HEK293 (cell line): ENCODE data around the gene DRD4.

Experiments used
- CTCF ChIA-PET: fragments of 350-600 bp; formaldehyde crosslinking; extraction: SDS; loops from one replicate; lab custom pipeline; 2021; ENCODE audit warnings: antibody characterized with exemption; lab: Yijun Ruan, JAX
- POLR2A ChIA-PET: fragments of 300-600 bp; formaldehyde crosslinking; extraction: SDS; loops from one replicate; lab custom pipeline; 2020; ENCODE audit warnings: antibody characterized with exemption, inconsistent platforms; lab: Yijun Ruan, JAX
- H3K27ac ChIP-seq: fragments of 200-500 bp; sonication (Bioruptor generic); 2 replicates; pipeline ENCODE4 v1.5.1; 2014; ENCODE audit warnings: low read depth, low read length, control low read depth, inconsistent platforms; ENCODE audit errors: extremely low read depth
- H3K36me3 ChIP-seq, 2 experiments: fragments of 200-500 bp in 1 of 2; sonication (Bioruptor generic) in 1 of 2; 1 replicate in 1 of 2; 2 replicates in 1 of 2; pipeline ENCODE4 v1.5.1; 2014 to 2017; ENCODE audit warnings: inconsistent platforms in 2 of 2, low read length in 2 of 2; ENCODE audit not compliant: control insufficient read depth in 2 of 2, insufficient read depth in 1 of 2
- H3K4me1 ChIP-seq: fragments of 200-500 bp; sonication (Bioruptor generic); 2 replicates; pipeline ENCODE4 v1.5.1; 2014; ENCODE audit warnings: mild to moderate bottlenecking, low read length, inconsistent platforms; ENCODE audit not compliant: control insufficient read depth, insufficient read depth
- H3K4me3 ChIP-seq: 2 replicates; pipeline ENCODE4 v1.5.1; 2011; ENCODE audit warnings: low read depth, mild to moderate bottlenecking, control low read depth, low read length, moderate library complexity
- H3K9me3 ChIP-seq: fragments of 200-500 bp; sonication (Bioruptor generic); 2 replicates; pipeline ENCODE4 v1.5.1; 2014; ENCODE audit warnings: low read depth, low read length, inconsistent platforms; ENCODE audit not compliant: control insufficient read depth, insufficient read depth
- BCL11A ChIP-seq: fragments of 450-650 bp; formaldehyde crosslinking; IDR thresholded peaks from 2 replicates; pipeline ENCODE4 v1.5.1; 2016; ENCODE audit warnings: low read depth, missing biosample characterization, missing genetic modification characterization
- HOXA7 ChIP-seq: sonication (generic); formaldehyde crosslinking; IDR thresholded peaks from 2 replicates; pipeline ENCODE4 v1.8.1; 2022; ENCODE audit warnings: missing genetic modification reagents, borderline replicate concordance
- HOXC10 ChIP-seq: sonication (generic); formaldehyde crosslinking; IDR thresholded peaks from 2 replicates; pipeline ENCODE4 v1.8.1; 2023; ENCODE audit warnings: mild to moderate bottlenecking, missing genetic modification reagents
- KLF1 ChIP-seq: fragments of 450-650 bp; formaldehyde crosslinking; IDR thresholded peaks from 2 replicates; pipeline ENCODE4 v1.5.1; 2016; ENCODE audit warnings: missing biosample characterization, missing genetic modification characterization
- MYNN ChIP-seq: fragments of 450-650 bp; formaldehyde crosslinking; IDR thresholded peaks from 2 replicates; pipeline ENCODE4 v1.5.1; 2016; ENCODE audit warnings: missing biosample characterization, missing genetic modification characterization, borderline replicate concordance
- SETDB1 ChIP-seq: IDR thresholded peaks from one replicate; pipeline ENCODE4 v1.6.1; 2017; ENCODE audit warnings: mild to moderate bottlenecking, low read length, moderate library complexity, mixed read lengths; ENCODE audit not compliant: insufficient read length
- YY2 ChIP-seq: fragments of 450-650 bp; formaldehyde crosslinking; IDR thresholded peaks from 2 replicates; pipeline ENCODE4 v1.5.1; 2016; ENCODE audit warnings: missing biosample characterization, missing genetic modification characterization
- ZBTB17 ChIP-seq: fragments of 450-650 bp; formaldehyde crosslinking; IDR thresholded peaks from 2 replicates; pipeline ENCODE4 v1.5.1; 2016; ENCODE audit warnings: missing biosample characterization, missing genetic modification characterization
- ZBTB8A ChIP-seq: fragments of 450-650 bp; formaldehyde crosslinking; IDR thresholded peaks from 2 replicates; pipeline ENCODE4 v1.5.1; 2016; ENCODE audit warnings: missing biosample characterization, missing genetic modification characterization
- ZFP3 ChIP-seq: fragments of 450-650 bp; formaldehyde crosslinking; IDR thresholded peaks from 2 replicates; pipeline ENCODE4 v1.5.1; 2016; ENCODE audit warnings: low read depth, missing biosample characterization, missing genetic modification characterization
- ZNF16 ChIP-seq: fragments of 450-650 bp; formaldehyde crosslinking; IDR thresholded peaks from 2 replicates; pipeline ENCODE4 v1.5.1; 2016; ENCODE audit warnings: low read depth, missing biosample characterization, missing genetic modification characterization
- ZNF169 ChIP-seq: fragments of 450-650 bp; formaldehyde crosslinking; IDR thresholded peaks from 2 replicates; pipeline ENCODE4 v1.5.1; 2016; ENCODE audit warnings: missing biosample characterization, missing genetic modification characterization
- ZNF292 ChIP-seq: fragments of 450-650 bp; formaldehyde crosslinking; IDR thresholded peaks from 2 replicates; pipeline ENCODE4 v1.5.1; 2016; ENCODE audit warnings: low read depth, missing biosample characterization, missing genetic modification characterization, borderline replicate concordance
- ZNF433 ChIP-seq: fragments of 450-650 bp; formaldehyde crosslinking; IDR thresholded peaks from 2 replicates; pipeline ENCODE4 v1.5.1; 2016; ENCODE audit warnings: missing biosample characterization, missing genetic modification characterization, low read depth
- ZNF48 ChIP-seq: fragments of 450-650 bp; formaldehyde crosslinking; IDR thresholded peaks from 2 replicates; pipeline ENCODE4 v1.5.1; 2016; ENCODE audit warnings: missing biosample characterization, missing genetic modification characterization
- ZNF777 ChIP-seq: fragments of 450-650 bp; formaldehyde crosslinking; IDR thresholded peaks from 2 replicates; pipeline ENCODE4 v1.5.1; 2017; ENCODE audit warnings: missing biosample characterization, missing genetic modification characterization, borderline replicate concordance
- TF ChIP-seq, protein P1 (sequence below): fragments of 450-650 bp; formaldehyde crosslinking; IDR thresholded peaks from 2 replicates; pipeline ENCODE4 v1.5.1; 2016; ENCODE audit warnings: missing biosample characterization, missing genetic modification characterization
- TF ChIP-seq, protein P2 (sequence below): fragments of 450-650 bp; IDR thresholded peaks from 2 replicates; pipeline ENCODE4 v1.5.1; 2018; ENCODE audit warnings: missing biosample characterization, mild to moderate bottlenecking, missing genetic modification characterization
- TF ChIP-seq, protein P3 (sequence below): sonication (generic); formaldehyde crosslinking; IDR thresholded peaks from 2 replicates; pipeline ENCODE4 v1.8.1; 2022; ENCODE audit warnings: mild to moderate bottlenecking, moderate library complexity, missing genetic modification reagents
- TF ChIP-seq, protein P4 (sequence below): fragments of 450-650 bp; formaldehyde crosslinking; IDR thresholded peaks from 2 replicates; pipeline ENCODE4 v1.5.1; 2016; ENCODE audit warnings: missing biosample characterization, missing genetic modification characterization

Gene DRD4

DNA sequence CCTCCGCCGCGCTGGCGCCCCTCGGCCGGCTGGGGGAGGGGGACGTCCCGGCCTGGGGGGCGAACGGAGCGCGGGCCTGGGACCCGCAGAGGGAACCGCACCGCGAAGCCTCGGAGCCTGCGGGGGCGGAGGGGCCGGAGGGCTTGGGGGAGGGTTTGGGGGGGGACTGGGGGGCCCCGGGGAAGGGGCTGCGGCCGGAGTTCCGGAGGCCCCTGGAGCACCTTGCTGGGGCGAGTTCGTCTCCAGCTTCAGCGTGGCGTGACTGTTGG lies 9.8 kb upstream of the DRD4 start:
- no peaks in the 10 kb centered on the region for H3K4me1 ChIP-seq
- ChIA-PET CTCF (no interaction called here), POLR2A (no interaction called here)
- H3K36me3 ChIP-seq, result peaks cover 0 to 3% of the 10 kb centered on the region in 2 experiments; a peak in 2 of 3 replicates
- H3K4me3 ChIP-seq, result no peak overlapping the region
- TF ChIP-seq YY2 (tag by site-specific recombination) (no peak), BCL11A (no peak), ZNF16 (no peak), ZFP3 (tag by site-specific recombination) (no peak), MYNN (tag by site-specific recombination) (no peak), KLF1 (no peak), ZNF777 (tag by site-specific recombination) (no peak), ZNF48 (tag by site-specific recombination) (no peak), HOXC10 (CRISPR knock-in tag) (no peak), ZBTB8A (tag by site-specific recombination) (no peak), ZNF292 (no peak), HOXA7 (CRISPR knock-in tag) (no peak), ZNF169 (tag by site-specific recombination) (no peak), ZBTB17 (tag by site-specific recombination) (no peak)
- TF ChIP-seq, protein P1, sequence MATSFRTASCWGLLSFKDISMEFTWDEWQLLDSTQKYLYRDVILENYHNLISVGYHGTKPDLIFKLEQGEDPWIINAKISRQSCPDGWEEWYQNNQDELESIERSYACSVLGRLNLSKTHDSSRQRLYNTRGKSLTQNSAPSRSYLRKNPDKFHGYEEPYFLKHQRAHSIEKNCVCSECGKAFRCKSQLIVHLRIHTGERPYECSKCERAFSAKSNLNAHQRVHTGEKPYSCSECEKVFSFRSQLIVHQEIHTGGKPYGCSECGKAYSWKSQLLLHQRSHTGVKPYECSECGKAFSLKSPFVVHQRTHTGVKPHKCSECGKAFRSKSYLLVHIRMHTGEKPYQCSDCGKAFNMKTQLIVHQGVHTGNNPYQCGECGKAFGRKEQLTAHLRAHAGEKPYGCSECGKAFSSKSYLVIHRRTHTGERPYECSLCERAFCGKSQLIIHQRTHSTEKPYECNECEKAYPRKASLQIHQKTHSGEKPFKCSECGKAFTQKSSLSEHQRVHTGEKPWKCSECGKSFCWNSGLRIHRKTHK (tag by site-specific recombination), result no peak
- TF ChIP-seq, protein P2, sequence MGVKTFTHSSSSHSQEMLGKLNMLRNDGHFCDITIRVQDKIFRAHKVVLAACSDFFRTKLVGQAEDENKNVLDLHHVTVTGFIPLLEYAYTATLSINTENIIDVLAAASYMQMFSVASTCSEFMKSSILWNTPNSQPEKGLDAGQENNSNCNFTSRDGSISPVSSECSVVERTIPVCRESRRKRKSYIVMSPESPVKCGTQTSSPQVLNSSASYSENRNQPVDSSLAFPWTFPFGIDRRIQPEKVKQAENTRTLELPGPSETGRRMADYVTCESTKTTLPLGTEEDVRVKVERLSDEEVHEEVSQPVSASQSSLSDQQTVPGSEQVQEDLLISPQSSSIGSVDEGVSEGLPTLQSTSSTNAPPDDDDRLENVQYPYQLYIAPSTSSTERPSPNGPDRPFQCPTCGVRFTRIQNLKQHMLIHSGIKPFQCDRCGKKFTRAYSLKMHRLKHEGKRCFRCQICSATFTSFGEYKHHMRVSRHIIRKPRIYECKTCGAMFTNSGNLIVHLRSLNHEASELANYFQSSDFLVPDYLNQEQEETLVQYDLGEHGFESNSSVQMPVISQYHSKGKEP, result no peak
- TF ChIP-seq, protein P3, sequence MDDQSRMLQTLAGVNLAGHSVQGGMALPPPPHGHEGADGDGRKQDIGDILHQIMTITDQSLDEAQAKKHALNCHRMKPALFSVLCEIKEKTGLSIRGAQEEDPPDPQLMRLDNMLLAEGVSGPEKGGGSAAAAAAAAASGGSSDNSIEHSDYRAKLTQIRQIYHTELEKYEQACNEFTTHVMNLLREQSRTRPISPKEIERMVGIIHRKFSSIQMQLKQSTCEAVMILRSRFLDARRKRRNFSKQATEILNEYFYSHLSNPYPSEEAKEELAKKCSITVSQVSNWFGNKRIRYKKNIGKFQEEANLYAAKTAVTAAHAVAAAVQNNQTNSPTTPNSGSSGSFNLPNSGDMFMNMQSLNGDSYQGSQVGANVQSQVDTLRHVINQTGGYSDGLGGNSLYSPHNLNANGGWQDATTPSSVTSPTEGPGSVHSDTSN (CRISPR knock-in tag), result no peak
- TF ChIP-seq, all 188 proteins: peak for 0
- Histone ChIP-seq H3K27ac (no peak overlapping the region), H3K9me3 (no peaks in the 10 kb centered on the region)

DNA sequence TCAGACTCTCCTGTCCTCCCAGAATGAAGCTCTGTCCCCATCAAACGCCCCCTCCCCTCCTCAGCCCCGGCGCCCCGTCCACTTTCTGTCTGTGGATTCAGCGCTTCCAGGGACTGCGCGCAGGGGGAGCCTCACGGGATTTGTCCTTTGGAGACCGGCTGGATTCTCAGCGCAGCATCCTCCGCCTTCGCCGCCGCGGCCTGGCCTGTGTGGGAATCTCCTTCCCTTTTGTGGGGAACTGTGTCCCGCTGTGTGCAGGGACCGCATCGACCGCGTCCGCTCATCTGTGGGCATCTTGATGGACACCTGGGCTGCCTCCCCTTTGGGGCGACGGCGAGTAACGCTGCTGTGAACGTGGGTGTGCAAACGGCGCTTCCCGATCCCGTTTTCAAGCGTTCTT lies 9.0 kb upstream of the DRD4 start:
- CTCF ChIA-PET, result no interaction called here
- Histone ChIP-seq H3K27ac (no peak overlapping the region), H3K9me3 (no peaks in the 10 kb centered on the region), H3K36me3 (no peaks in the 10 kb centered on the region; a peak in 1 of 3 replicates), H3K4me3 (no peak overlapping the region), H3K4me1 (no peaks in the 10 kb centered on the region)
- TF ChIP-seq ZNF433 (tag by site-specific recombination), result no peak
- TF ChIP-seq, protein P2, result no peak
- TF ChIP-seq, protein P4, sequence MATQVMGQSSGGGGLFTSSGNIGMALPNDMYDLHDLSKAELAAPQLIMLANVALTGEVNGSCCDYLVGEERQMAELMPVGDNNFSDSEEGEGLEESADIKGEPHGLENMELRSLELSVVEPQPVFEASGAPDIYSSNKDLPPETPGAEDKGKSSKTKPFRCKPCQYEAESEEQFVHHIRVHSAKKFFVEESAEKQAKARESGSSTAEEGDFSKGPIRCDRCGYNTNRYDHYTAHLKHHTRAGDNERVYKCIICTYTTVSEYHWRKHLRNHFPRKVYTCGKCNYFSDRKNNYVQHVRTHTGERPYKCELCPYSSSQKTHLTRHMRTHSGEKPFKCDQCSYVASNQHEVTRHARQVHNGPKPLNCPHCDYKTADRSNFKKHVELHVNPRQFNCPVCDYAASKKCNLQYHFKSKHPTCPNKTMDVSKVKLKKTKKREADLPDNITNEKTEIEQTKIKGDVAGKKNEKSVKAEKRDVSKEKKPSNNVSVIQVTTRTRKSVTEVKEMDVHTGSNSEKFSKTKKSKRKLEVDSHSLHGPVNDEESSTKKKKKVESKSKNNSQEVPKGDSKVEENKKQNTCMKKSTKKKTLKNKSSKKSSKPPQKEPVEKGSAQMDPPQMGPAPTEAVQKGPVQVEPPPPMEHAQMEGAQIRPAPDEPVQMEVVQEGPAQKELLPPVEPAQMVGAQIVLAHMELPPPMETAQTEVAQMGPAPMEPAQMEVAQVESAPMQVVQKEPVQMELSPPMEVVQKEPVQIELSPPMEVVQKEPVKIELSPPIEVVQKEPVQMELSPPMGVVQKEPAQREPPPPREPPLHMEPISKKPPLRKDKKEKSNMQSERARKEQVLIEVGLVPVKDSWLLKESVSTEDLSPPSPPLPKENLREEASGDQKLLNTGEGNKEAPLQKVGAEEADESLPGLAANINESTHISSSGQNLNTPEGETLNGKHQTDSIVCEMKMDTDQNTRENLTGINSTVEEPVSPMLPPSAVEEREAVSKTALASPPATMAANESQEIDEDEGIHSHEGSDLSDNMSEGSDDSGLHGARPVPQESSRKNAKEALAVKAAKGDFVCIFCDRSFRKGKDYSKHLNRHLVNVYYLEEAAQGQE (tag by site-specific recombination), result no peak
- TF ChIP-seq SETDB1, result peak; percentile 22
- POLR2A ChIA-PET, result no interaction called here
